ENCODE results near the gene GCG.

DNA sequence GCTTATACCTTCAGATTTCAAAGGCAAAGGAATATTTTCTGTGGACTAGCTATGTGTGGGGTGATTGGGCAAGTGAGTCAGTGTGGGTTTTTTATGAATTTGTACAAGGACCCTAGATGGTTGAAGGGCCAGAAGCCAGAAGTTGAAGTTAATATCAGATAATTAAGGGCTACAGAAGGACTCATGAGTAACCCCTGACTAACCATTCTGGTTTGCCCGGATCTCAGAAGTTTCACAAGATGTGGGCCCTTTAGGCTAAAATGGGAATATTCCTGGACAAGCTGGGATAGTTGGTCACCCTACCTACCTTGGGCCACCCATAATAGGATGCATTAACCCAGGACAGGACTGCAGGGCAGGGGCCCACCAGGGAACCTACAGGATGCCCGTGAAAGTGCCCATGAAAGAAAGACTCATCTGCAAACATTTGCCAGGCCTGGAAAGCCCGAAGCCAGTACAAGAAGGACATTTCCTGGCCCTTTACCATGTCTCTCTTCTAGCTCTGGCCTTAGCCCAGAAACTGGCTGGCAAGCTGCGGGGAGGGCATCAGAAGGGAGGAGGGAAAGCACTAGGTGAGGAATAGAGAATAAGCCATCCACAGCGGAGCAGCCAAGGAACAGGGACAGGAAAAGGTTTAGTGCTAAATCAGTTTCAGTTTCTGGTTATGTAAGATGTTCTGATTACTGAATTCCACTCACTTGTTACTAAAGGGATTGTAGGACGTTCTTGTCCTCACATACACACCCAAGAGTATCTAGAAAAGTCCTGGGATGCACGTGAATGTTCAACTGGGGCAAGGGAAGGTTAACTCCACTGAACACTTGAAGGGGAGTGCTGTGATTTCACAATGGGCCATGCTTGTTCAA lies 33.6 kb downstream of the GCG start:
- TF ChIP-seq CTCF (IDR thresholded peaks at IDR 0.05) (no peak), POLR2A (IDR thresholded peaks at IDR 0.05) (no peak)
